Astrocyte of the cerebellum (primary cell): ENCODE results near the gene KLK11.

Experiments used
- DNase-seq: peaks from one replicate; pipeline ENCODE4 v3.0.0-alpha.2; 2011; ENCODE audit warnings: low read depth
- H3K4me3 ChIP-seq: 2 replicates; pipeline ENCODE4 v1.5.1; 2011; ENCODE audit warnings: mild to moderate bottlenecking, low read depth, low read length, moderate library complexity
- CTCF ChIP-seq: IDR thresholded peaks from 2 replicates; pipeline ENCODE4 v1.5.1; 2012; ENCODE audit warnings: low read length, low read depth, moderate library complexity, mild to moderate bottlenecking; ENCODE audit errors: missing control alignments
- in situ Hi-C: cut with HindIII; loops from 2 replicates; pipeline ENCODE4 v1.10.0; 2017; ENCODE audit warnings: low sequenced_read_pairs

KLK11 gene

GRCh38 chr19:51026554-51026831, at the start of gene KLK11:
Gene KLK11 (minus strand): TSS chr19:51026616. CDS start chr19:51025631, 985 bp downstream.
- no peak within 1 kb of the TSS for H3K4me3 ChIP-seq
- TF ChIP-seq CTCF = no peak
- in situ Hi-C loops = no loop called here
- DNase-seq = no peak

- in situ Hi-C loops = no loop called here
- no peak overlapping the region for H3K4me3 ChIP-seq
- TF ChIP-seq CTCF = no peak
- DNase-seq = no peak
Observed at GRCh38 chr19:51075998-51076397, 49.6 kb upstream of the KLK11 start.

- H3K4me3 ChIP-seq = no peak overlapping the region
- no peak for DNase-seq
- TF ChIP-seq CTCF = no peak
- in situ Hi-C loops = no loop called here
Observed at GRCh38 chr19:51071095-51071405, 44.6 kb upstream of the KLK11 start.

GRCh38 chr19:51070334-51071094, 44.1 kb upstream of the KLK11 start:
- DNase-seq = no peak
- in situ Hi-C loops = no loop called here
- no peak overlapping the region for H3K4me3 ChIP-seq
- TF ChIP-seq CTCF = no peak

GRCh38 chr19:51066393-51067186, 40.2 kb upstream of the KLK11 start:
- in situ Hi-C loops = no loop called here
- no peak overlapping the region for H3K4me3 ChIP-seq
- TF ChIP-seq CTCF = no peak
- DNase-seq = no peak

- DNase-seq = no peak
- TF ChIP-seq CTCF = no peak
- in situ Hi-C loops = no loop called here
- no peak overlapping the region for H3K4me3 ChIP-seq
Observed at GRCh38 chr19:51065221-51065960, 39.0 kb upstream of the KLK11 start.
